HG03575 (cell line): Measurements from ENCODE around the gene SMAP2.
"Not testable (repeated sequence)": the region's sequence is repeated elsewhere in the genome, so short reads cannot be mapped to it uniquely, and the experiment has no call there.

ENCODE experiments used
- ATAC-seq: cut with Tn5 transposase; IDR thresholded peaks from one replicate; pipeline ENCODE4 v1.9.1; 2021; ENCODE audit not compliant: unreplicated experiment, insufficient number of reproducible peaks, low FRiP score; ENCODE audit errors: extremely low read depth

The SMAP2 gene

GRCh38 chr1:40373323-40374283 lies at the start of gene SMAP2:
Gene SMAP2, plus strand, starts transcription at chr1:40373727. Its CDS starts 394 bp downstream, at chr1:40374121.
- ATAC-seq, result no peak

DNA sequence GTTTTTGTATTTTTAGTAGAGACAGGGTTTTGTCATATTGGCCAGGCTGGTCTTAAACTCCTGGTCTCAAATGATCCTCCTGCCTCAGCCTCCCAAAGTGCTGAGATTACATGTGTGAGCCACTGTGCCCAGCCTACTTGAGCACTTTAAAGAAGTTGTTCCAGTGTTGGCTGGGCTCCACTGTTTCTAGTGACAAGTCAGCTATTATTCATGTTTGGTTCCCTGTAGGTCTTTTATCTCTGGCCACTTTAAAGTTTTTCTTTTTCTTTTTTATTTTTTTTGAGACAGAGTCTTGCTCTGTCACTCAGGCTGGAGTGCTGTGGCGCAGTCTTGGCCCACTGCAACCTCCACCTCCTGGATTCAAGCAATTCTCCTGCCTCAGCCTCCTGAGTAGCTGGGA lies 42.1 kb upstream of the SMAP2 start:
- not testable (repeated sequence) for ATAC-seq

DNA sequence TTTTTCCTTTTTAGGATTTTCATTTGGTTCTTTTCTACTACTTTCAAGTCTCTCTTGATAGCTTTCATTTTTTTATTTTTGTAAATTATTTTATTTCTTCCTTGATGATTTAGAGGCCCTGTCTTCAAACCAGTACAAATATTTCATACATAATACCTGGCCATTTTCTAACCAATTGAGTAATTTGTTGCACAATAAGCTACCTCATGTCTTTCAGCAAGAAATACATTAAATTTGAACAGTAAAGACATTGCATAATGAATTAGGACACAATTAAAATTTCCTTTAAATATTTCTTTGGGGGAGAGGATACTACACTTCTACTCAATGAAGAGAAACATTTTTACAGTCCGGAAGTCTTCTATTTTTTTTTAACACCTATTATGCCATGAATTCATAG lies 40.8 kb upstream of the SMAP2 start:
- no peak for ATAC-seq

DNA sequence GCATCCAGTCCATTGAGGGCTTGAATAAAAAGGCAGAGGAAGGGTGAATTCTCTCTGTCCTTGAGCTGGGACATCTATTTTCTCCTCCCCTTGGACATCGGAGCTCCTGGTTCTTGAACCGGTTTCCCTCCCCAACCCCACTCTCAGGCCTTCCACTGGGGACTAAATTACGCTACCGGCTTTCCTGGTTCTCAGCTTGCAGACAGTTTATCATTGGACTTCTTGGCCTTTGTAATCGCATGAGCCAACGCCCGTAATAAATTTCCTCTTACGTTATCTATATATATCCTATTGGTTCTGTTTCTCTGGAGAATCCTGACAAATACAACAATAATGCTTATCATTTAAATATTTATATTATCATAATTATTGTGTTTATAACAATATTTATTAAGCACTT lies 36.1 kb upstream of the SMAP2 start:
- ATAC-seq, result no peak

GRCh38 chr1:40338745-40339419 lies 34.6 kb upstream of the SMAP2 start:
- ATAC-seq, result no peak

- ATAC-seq, result no peak
Measured at GRCh38 chr1:40339420-40340323, 33.9 kb upstream of the SMAP2 start.

GRCh38 chr1:40341491-40342380 lies 31.8 kb upstream of the SMAP2 start:
- no peak for ATAC-seq

GRCh38 chr1:40342381-40342717 lies 31.2 kb upstream of the SMAP2 start:
- not testable (repeated sequence) for ATAC-seq

GRCh38 chr1:40344597-40344996 lies 28.9 kb upstream of the SMAP2 start:
- no peak for ATAC-seq

- no peak for ATAC-seq
Measured at GRCh38 chr1:40350391-40350790, 23.1 kb upstream of the SMAP2 start.

DNA sequence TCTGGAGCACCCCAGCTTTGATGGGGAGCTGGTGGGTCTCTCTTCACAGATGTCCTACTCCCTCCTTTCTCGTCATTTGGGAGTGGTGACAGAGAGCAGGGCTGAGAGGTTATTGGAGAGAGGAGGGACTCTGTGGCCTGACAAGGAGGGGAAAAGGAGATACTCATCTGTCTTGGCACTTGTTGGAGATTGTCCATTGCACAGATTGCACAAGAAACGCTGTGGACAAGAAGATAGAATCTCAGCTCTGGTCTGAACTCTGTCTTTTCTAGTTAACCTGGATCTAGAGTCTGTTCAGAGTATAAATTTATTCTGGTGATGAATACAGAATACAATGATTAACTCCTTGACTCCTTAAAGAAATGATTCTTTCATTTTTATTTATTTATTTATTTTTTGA lies 22.4 kb upstream of the SMAP2 start:
- ATAC-seq, result no peak

GRCh38 chr1:40352126-40352525 lies 21.4 kb upstream of the SMAP2 start:
- no peak for ATAC-seq

- ATAC-seq, result no peak
Measured at GRCh38 chr1:40353082-40353481, 20.4 kb upstream of the SMAP2 start.

- no peak for ATAC-seq
Measured at GRCh38 chr1:40357625-40358024, 15.9 kb upstream of the SMAP2 start.

GRCh38 chr1:40360631-40361030 lies 12.9 kb upstream of the SMAP2 start:
- no peak for ATAC-seq

- ATAC-seq, result no peak
Measured at GRCh38 chr1:40361201-40361600, 12.3 kb upstream of the SMAP2 start.

- ATAC-seq, result no peak
Measured at GRCh38 chr1:40361637-40362036, 11.9 kb upstream of the SMAP2 start.

DNA sequence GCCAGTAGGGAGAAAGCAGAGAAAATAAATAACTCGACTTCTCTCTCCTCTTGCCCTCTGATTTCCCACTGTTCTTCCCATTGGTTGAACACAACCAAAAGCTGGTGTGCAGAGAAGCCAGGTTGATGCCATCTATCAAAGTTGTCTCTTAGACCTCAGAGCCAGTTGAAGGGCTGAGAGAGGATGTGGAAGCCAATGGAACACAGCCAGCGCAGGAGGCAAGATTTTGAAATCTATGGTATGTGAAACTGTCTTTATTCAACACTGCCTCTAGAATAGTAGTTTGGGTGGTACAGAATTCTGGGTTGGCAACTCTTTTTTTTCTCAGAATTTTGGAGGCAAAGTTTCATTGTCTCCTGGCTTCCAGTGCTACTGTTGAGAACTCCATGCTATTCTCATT lies 11.3 kb upstream of the SMAP2 start:
- no peak for ATAC-seq
